RWPE1 (cell line): ENCODE data around the gene HIVEP3.

Experiments
- CTCF ChIA-PET: fragments of 350-600 bp; sonication (Branson Sonifier 250); formaldehyde crosslinking; extraction: SDS; loops from one replicate; lab custom pipeline; 2021; lab: Yijun Ruan, JAX
- POLR2A ChIA-PET: fragments of 400-600 bp; formaldehyde crosslinking; extraction: SDS; loops from one replicate; lab custom pipeline; 2020; ENCODE audit warnings: antibody characterized with exemption; ENCODE audit not compliant: low non-redundant PET; lab: Yijun Ruan, JAX
- DNase-seq: peaks from one replicate; pipeline ENCODE4 v3.0.0; 2012; ENCODE audit warnings: low spot score
- H3K27ac ChIP-seq: fragments of 450-650 bp; 2 replicates; pipeline ENCODE4 v1.5.1; 2017
- CTCF ChIP-seq: fragments of 450-650 bp; conservative IDR thresholded peaks from 2 replicates; pipeline ENCODE4 v1.5.1; 2017; ENCODE audit warnings: low read depth, mild to moderate bottlenecking

HIVEP3 gene

GRCh38 chr1:41480204-41481108 is 438.3 kb downstream of the HIVEP3 start:
- DNase-seq, result no peak
- POLR2A ChIA-PET, result interaction anchor here (0.6 kb wide), 1 partner anchor 966 kb away, joined by 3 read pairs; no protein-coding TSS in a partner anchor
- H3K27ac ChIP-seq, result peak overlapping the region; percentile 99
- CTCF ChIA-PET, result interaction anchor here (0.5 kb wide), 1 partner anchor 211 kb away, joined by 3 read pairs; no protein-coding TSS in a partner anchor
- TF ChIP-seq CTCF, result no peak

DNA sequence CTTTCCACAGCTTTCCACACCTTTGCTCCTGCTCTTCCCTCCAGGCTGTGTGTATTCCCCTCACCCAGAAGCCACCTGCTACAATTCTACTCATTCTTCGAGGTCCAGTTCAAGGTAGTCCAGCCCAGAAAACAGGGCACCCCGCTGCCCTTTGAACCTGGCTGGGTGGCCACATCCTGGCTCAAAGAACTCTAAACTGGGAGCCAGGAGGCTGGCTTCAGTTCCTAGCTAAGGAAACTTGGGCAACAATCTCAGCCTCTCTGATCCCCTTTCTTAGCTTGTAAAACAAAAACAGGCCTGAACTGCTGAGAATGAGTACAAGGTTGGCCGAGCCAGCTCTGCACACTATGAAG is 438.9 kb downstream of the HIVEP3 start:
- H3K27ac ChIP-seq, result peak overlapping the region; percentile 99
- no peak for DNase-seq
- POLR2A ChIA-PET, result no interaction called here
- no peak for TF ChIP-seq CTCF
- CTCF ChIA-PET, result interaction anchor here (0.5 to 0.8 kb wide), 2 partner anchors 381 to 830 kb away, joined by 3 to 6 read pairs; no protein-coding TSS in a partner anchor

DNA sequence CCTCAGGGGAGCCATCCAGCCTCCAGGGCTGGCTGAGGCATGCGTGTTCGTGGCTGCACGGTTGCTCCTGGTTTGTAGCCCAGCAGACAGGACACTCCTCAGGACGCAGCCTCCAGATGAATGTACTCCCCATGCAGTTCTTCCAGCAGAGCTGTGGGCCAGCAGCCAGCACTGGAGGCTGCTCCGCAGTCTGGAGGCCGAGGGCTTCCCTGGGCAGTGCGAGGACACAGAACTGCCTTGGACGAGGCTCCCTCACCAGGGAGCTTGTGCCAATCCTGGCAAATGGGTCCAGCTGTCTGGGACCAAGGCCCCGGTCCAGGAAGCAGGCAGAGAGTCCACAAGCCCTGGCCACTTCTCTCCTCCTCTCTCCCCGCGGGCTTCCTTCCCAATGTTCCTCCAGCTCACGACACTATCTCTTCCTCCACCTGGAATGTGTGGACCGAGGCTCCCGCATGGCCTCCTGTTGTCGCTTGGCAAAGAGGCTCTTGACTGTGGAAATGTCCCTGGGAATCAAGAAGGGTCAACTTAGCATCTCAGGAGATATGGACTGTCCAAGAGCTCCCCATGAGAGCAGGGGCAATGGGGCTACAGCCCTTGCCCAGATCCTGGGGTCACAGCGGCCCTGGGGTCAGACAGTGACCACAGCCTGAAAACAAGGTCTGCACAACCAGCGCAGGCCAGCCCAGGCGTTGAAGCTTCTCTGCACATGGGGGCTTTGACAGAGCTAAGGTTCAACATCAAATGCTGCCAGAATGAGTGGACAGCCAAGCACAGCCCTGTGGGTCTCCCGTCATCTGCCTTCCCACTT is 439.5 kb downstream of the HIVEP3 start:
- H3K27ac ChIP-seq, result peak overlapping the region; percentile 99
- CTCF ChIA-PET, result interaction anchor here (0.5 to 1.1 kb wide), 4 partner anchors 16 to 831 kb away, joined by 3 to 6 read pairs (median 4); no protein-coding TSS in a partner anchor
- no peak for DNase-seq
- TF ChIP-seq CTCF, result no peak
- POLR2A ChIA-PET, result no interaction called here

- DNase-seq, result no peak
- TF ChIP-seq CTCF, result no peak
- H3K27ac ChIP-seq, result peak overlapping the region; percentile 99
- CTCF ChIA-PET, result interaction anchor here (1.1 kb wide), 1 partner anchor 38 kb away, joined by 3 read pairs; no protein-coding TSS in a partner anchor
- POLR2A ChIA-PET, result interaction anchor here (0.6 kb wide), 1 partner anchor 11 kb away, joined by 3 read pairs; no protein-coding TSS in a partner anchor
Measured at GRCh38 chr1:41478118-41478748, 440.5 kb downstream of the HIVEP3 start.

DNA sequence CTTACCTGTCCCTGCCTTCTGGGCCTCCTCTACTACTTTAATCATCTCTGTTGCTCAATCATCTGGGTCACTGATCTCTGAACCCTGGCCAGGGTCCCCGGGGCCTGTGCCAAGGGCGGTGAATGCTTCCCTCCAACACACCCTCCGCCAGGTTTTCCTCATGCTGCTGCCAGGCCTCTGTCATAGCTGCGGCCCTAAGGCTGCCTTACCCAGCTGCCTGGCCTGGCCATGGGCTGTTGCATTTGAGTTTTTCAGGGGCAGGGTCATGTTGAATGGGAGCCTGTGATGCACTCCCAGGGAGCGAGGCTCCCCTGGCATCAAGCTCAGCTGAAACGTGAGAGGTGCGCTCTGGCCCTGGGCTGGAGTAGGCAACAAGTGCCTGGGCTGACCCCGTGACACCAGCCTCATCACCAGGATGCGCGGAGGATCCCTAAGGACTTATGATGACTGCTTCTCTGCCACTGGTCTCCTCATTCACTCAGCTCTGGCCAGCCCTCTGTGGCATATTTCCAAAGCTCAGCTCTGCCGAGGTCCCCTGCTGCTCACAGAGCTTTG is 441.8 kb downstream of the HIVEP3 start:
- no peak for TF ChIP-seq CTCF
- POLR2A ChIA-PET, result no interaction called here
- H3K27ac ChIP-seq, result peak overlapping the region; percentile 99
- no peak for DNase-seq
- CTCF ChIA-PET, result interaction anchor here (0.7 to 2.9 kb wide), 3 partner anchors 160 to 860 kb away, joined by 3 to 10 read pairs (median 4); no protein-coding TSS in a partner anchor
